Activated T-cell treated with anti-CD3 and anti-CD28 coated beads for 24 hours (primary cell): ENCODE data around the gene ADARB1.

ENCODE experiments used
- DNase-seq: peaks from one replicate; pipeline ENCODE4 v3.0.0-alpha.2; 2020; ENCODE audit warnings: low read depth

ADARB1 gene

DNA sequence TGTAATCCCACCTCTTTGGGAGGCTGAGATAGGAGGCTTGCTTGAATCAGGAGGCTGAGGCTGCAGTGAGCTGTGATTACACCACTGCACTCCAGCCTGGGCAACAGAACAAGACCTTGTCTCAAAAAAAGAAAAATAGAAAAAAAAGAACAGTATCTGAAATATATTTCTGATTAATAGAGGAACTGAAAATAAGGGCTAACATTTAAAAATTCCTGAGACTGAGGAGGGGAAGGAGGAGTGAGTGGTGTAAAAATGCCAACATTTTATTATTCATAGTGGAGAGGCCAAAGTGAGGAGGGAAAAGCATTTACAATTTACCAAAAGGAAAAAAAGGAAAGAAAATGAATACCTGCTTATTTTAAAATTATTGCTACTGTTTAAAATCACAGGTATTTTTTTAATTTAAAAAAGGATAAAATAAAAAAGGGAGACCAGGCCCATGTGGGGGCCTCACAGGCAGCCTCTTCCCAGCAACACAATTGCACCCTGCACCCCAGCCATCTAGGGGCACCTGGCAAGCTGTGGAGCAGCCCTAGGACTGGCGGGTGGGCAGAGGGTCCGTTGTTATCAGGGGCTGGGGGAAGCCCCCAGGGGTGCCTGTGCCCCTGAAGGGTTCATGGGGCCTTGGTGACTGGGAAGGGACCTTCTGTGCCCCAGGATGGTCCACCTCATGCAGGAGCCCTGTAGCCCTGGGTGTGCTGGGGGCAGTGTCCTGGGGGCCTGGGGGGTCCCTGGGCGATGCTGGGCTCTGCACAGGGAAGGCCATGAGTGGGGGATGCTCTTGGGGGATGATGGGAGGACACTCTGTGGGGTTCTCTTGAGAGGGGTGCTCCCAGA, 34.8 kb upstream of the ADARB1 start:
- no peak for DNase-seq

DNA sequence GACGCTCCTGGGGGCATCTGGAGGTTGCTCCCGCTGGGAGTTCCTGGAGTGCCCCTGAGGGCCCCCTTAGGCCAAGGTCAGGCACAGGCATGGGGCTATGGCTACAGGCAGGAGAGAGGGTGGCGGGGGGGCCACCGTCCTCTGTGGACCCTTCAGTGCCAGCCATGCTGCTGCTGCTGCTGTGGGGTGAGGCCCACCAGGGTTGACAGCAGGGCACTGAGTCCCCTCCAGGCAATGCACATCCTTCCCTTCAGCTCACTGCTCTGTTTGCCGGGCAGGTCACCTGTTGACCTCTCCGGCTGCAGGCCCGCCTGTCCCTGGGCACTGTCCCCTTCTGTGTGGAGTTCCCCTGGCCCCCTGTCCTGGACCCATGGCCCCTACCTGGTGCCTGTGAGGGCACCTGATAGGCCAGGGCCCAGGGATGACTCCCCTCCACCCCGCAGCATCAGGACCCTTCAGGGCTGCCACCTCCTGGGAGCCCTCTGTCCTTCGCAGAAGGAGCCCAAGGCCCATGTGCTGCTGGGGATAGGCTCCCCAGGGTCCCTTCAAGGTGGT, 34.1 kb upstream of the ADARB1 start:
- no peak for DNase-seq

DNA sequence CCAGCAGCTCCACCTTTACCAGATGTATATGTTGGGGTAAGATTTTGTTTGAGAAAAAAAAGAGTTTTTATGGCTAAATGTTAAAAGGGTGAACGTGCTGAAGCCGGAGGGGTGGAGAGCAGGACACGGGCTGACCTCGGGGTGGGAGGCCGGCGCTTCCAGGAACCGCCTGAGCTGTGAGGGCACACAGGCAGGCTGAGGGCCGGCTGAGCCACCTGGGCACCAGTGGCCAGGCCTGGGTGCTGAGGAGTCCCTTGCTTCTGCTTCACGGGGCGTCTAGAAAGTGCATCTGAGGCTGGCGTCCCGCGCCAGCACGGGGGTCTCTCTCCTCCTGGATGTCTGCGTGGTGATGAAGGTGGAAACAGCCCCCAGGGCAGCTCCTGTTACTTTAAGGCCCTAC, 33.6 kb upstream of the ADARB1 start:
- DNase-seq, result no peak

DNA sequence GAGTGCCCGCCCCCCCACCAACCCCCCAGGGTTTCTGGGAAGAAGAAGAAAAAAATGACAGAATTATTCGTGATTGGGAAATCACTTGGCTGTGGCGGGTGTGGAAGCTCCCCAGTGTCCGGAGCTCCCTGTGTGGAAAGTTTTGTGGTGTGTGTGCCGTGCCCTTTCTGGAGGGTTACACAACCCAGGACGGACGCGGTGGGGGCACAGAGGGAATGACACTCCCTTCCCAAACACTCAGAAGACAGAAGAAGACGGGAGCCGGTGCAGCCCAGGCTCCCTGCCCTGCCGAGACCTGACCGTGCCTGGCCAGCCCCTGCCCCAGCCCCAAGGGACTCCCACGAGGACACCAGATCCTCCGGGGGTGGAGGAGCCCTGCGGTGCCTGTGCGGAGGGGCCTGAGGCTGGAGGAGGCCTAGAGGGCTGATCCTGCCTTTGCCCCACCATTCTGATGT, 33.0 kb upstream of the ADARB1 start:
- no peak for DNase-seq

DNA sequence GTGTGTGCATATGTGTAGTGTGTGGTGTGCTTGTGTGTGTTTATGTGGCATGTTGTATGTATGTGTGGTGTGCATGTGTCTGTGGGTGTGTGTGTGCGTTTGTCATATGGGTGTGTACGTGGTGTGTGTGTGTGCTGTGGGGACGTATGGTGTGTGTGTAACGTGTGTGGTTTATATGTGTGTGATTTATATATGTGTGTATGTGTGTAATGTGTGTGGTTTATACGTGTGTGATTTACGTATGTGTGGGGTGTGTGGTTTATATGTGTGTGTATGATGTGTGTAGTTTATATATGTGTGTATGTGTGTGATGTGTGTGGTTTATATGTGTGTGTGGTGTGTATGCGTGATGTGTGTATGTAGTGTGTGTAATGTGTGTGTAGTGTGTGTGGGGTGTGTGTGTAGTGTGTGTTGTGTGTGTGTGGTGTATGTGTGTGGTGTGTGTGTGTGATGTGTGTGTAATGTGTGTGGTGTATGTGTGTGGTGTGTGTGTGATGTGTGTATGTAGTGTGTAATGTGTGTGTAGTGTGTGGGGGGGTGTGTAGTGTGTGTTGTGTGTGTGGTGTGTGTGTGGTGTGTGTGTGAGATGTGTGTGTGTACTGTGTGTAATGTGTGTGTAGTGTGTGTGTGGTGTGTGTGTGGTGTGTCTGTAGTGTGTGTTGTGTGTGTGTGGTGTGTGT, 32.3 kb upstream of the ADARB1 start:
- DNase-seq, result no peak

DNA sequence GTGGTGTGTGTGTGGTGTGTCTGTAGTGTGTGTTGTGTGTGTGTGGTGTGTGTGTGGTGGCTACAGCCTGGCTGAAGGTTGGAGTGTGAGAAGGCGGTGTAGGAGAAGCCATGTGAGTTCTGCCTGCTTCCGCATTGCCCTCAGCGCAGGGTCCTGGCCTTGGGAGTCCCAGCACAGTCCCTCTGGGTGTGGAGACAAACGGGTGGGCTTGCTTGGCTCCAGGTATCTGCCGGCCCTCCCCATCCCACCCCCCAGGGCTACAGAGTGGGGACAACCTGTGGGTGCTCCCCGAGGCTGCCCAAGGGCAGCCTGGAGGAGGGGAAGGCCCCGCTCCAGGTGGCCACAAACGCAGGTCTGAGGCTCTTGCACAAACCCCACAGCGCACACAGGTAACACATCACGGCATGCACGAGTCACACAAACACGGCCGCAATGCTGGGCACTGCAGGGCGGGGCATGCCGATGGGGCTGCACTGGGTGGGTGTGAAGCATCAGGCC, 31.7 kb upstream of the ADARB1 start:
- DNase-seq, result no peak

DNA sequence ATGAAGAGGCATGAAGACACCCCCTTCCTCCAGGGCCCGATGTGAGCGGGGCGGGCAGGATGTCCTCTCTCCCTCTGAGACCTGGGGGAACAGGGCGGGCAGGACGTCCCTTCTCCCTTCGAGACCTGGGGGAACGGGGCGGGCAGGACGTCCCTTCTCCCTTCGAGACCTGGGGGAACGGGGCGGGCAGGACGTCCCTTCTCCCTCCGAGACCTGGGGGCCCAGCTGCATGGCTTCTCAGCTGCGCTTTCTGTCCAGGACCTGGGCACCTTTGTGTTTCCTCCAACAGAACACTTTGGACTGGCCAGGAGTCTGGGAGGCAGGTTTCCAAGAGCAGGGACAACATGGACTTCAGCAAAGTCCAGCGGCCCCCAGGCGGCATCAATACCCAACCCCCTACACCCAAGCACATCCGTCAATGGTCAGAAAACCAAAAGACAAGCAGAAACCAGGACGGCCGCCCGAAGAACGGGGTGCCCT, 30.8 kb upstream of the ADARB1 start:
- no peak for DNase-seq

DNA sequence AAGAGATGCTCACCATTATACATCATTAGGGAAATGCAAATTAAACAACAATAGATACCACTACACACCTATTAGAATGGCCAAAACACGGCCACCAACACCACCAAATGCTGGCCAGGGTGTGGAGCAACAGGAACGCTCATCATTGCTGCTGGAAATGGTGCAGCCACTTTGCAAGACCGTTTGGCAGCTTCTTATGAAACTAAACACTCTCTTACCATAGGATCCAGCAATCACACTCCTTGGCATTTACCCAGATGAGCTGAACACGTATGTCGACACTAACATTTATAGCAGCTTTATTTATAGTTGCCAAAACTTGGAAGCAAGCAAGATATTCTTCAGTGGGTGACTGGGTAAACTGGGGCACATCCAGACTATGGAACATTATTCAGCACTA, 28.9 kb upstream of the ADARB1 start:
- DNase-seq, result no peak

DNA sequence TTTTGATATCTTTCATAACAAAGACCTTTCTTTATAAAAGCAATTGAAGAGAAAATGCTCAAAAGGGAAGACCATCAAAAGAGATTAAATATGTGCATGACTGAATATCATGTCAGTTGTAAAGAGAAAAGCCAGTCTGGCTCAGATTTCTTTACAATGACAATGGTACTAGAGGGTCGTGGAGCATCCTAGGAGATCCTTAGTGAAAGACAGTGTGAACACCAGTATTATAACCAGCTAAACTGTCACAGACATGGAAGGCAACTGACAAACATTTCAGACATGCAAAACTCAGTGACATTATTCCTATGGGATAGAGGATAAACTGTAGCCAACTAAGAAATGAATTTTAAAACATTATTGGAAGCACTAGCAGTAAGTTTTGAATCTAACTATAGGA, 27.1 kb upstream of the ADARB1 start:
- DNase-seq, result no peak

DNA sequence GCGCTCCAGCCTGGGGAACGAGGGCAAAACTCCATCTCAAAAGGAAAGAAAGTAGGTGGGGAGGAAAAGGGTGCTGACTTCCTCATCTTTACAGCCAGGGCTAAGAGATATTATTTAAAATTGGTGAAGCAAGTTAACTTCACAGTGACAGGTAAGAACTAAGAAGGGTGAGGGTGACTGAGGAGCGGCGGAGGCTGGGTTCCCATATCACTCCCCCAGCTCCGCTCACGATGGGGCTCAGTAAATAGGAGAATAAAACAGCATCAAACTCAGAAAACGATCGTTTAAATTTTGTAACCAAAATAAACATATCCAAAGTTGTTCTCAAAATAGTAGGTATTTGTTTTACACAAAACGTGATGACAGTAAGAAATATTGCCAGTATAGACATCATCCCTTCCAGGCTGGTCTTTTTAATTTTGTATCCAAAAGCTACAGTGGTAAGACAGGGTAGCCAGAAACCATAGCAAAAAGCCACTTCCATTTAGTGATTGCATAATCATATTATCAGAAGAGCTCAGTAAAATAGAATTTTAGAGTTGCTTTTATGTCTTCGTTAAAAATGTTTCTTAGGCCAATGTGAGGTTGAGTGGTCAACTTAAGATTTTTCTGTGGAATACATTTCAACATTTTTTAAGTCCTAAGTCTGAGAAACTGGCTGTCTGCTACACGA, 26.2 kb upstream of the ADARB1 start:
- no peak for DNase-seq

DNA sequence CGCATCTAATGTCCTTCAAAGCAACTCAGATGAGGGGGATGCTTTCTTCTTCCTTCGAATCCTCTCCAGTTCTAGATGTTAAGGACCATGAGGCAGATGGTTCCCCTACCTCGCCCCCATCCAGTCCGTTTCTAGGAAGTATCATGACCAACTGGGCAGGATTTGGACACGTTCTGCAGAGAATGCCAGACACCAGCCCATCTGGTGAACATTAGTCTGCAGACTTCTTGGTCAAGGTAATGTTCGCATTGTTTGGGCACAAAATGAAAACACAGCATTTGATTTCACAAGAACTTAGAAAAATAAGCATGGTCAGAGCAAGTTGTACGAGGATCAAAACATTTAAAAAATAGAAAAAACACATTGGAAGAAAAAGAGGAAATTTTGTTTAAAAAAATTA, 25.4 kb upstream of the ADARB1 start:
- DNase-seq, result no peak

DNA sequence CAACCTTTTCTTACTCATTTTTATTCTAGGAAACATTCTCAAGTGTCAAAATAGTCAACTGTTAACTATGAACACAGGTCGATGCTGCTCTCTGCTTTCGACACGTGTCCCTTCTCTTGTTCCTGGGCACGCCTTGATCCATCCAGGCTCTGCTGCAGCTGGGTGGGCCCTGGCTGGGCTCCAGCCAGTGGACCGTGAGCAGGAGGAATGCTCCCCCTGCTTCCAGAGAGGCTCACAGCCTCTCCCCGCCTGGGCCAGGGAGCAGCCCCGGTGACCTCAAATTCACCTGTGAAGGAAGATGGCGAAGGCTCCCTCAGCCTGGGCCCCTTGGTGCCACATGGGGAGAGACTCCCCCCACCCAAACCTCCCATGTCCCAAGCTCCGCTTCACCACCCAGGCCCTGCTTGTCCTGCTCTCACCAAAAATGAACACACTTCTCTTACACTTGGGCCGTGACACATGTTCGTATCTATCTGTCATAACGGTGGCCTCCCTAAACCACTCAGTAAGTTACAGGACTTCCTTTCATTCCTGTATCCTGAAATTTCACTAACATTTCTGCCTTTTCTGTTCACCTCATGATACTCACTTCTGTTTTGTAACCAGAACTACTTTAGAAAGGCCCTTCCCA, 24.6 kb upstream of the ADARB1 start:
- DNase-seq, result no peak

DNA sequence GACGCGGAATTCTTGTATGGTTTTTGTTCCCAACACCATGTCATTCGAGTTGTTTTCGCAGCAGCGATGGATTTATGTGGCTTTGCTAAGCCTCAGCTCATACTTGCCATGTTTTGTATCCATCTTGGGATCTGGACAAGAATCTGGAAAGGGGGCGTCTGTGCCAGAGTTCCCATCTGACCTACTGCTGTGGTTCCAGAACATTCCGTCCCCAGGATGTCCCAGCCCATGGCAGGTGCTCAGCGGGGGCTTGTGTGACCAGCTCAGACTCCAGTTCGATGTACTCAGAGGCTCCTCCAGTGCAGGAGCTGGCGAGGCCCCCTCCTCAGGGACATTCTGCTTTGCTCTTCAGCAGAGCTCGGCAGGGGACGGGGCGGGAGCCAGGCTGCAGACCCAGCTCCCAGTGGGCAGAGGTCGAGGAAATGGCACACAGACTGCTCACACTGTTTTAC, 24.0 kb upstream of the ADARB1 start:
- no peak for DNase-seq

DNA sequence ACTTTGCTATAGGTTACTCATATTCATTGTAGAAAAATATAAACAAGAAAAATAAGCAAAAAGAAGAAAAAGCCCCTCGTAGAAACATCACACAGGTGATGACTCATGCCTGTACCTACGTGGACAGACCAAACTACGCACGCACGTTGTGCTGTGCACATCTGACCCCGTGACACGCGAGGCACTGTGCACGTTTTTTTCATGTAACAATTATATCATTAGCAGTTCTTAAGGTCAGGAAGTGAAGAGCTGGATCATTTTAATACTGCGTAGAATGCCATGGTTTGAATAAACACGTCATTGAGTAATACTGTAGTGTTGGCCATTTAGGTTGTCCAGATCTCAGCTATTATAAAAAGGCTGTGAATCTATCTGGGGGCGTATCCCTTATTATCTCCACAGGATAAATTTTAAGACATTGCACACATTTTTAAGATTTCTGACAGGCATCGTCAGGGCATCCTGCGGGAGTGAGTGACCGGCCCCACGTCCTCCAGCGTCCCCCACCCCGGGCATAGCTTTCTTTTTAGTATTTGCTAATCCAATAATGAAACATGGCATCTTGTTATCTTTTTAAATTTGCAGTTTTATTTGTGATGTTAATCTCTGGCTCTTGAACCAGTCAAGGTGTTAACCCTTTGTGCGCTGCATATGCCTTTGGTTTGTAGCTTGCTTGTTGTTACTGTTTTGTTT, 23.4 kb upstream of the ADARB1 start:
- no peak for DNase-seq

DNA sequence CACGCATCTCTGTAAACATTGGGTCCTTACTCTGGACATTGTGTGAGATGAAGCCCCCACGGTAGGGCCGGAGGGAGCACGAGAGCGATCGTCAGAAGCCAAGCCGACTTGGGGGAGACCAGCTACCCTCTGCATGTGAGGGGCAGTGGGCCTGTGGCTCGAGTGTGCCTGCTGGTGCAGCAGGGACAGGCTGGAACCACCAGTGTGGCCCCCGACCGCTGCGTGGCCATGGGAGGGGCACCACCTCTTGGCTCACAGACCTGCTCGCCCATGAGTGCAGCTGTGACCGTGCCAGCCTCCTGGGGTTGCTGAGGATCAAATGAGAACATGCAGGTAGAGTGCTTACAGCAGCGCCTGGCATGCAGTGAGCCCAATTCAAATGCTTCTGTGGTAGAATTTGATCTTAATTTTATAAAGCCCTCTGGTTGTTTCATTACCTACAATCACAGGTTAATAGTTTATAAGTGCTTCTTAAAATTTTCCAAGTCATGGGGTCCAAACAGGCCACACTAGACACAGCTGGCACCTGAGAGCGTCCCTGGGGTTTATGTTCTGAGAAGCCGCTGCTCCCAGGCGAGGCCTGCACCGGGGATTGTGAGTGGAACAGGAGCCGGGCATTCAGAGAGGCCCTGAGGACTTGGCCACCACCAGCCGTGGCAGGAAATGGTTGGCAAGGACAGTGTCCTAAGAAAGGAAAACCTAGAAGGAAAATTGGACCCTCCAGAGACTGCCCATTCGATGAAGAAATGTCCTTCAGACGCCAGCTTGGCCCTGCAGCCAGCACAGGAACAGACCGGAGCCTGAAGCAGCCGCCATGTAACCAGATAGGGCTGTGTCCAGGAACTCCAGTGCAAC, 22.6 kb upstream of the ADARB1 start:
- DNase-seq, result no peak

DNA sequence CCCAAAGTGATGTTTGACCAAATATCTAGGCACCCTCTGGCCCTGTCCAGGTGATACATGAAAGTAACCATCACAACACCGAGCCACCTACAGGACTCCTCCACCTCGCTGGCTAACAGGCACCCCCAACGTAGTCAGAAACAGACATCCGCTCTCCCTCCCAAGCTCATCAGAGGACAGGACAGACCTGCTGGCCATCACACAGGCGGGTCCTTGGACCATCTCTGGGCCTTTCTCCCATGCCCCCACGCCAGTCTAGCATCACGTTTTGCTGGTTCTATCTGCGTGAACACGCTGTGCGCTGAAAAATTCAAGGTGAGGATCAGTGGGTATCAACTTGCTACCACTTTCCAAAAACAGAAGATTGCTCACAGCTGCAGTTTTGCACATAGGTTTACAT, 21.4 kb upstream of the ADARB1 start:
- DNase-seq, result no peak

DNA sequence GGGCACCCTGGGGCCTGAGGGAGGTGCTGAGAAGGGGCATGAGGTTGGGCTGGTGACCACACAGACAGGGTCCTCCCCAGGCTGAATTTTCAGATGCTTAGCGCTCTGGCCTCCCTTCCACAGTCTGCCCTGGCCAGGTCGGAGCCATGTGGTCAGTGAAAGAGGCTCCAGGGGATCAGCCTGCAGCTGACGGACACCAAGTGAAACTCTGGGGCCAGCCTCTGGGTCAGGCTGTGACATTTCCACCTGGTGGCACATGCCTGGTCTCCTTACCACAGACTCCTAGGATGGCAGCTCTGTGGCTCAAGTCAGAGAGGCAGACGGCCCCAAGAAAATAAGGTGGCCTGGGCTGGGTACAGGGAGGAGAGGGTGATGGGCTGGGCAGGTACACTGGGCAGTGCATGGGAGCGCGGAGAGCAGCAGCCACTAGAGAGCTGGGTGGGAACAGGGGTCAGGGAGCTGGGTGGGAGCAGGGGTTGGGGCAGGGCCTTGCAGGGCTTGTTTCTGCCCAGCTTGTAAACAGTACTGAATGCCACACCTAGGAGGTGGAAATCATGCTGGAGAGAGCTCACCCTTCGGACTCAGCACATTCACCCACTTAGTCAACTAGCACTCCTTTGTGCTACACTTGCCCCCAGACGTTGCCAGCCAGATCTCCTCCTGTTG, 20.7 kb upstream of the ADARB1 start:
- DNase-seq, result no peak

DNA sequence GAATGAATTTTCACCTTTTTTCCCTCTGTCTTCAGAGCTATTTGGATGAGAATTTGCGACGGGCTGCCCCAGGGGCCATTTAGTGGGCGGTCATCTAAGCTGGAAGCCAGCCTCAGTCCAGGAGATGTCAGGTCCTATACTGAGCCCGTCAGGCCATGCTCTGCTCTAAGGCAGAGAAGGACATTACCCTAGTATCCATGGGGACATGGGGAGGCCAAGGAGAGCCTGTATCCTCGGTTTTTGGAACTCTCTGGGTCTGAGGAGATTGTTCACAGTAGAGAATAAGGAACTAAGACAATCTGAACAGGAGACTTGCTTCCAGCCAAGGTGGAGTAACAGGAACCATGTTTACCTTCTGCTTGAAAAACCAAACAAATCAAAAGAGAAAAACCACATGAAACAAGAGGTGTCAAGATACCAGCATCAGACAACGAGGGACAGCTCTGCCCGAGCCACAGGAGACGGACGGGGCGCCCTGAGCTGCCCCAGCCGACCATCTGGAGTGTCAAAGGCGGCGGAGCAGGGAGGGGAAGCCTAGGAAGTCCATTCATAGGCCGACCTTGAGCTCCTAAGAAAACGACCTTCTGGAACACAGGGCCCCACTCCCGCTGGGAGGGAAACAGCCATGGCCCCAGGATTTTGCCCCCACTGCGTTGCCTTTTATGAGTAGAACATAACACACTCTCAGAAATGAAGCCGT, 20.0 kb upstream of the ADARB1 start:
- no peak for DNase-seq
